ENCODE results near the gene EVL. TPM values are rescaled to one million over a fixed set of nuclear protein-coding genes. Genes with fewer than 3 reads are reported as not detected.
A peak's percentile ranks its signal among the peaks of the same experiment; 100 is the strongest.

EVL gene
- total and polyA plus RNA-seq, 10 of the 15 experiments (the other 5 are each of a cell fraction or from before 2014, with no cell fraction given) = 11.9 to 341 (median 89.8) TPM

GRCh38 chr14:100192672-100193416 lies 127.6 kb downstream of the EVL start (continued):
- peak; percentile 80; the same call in 1 of the 2 replicates for TF ChIP-seq ZNF207 (IDR thresholded peaks at IDR 0.05; ENCODE audit: borderline replicate concordance)
- no peak for TF ChIP-seq BRCA1 (IDR thresholded peaks at IDR 0.05; ENCODE audit: low read depth, low read length)
- TF ChIP-seq, protein P1, sequence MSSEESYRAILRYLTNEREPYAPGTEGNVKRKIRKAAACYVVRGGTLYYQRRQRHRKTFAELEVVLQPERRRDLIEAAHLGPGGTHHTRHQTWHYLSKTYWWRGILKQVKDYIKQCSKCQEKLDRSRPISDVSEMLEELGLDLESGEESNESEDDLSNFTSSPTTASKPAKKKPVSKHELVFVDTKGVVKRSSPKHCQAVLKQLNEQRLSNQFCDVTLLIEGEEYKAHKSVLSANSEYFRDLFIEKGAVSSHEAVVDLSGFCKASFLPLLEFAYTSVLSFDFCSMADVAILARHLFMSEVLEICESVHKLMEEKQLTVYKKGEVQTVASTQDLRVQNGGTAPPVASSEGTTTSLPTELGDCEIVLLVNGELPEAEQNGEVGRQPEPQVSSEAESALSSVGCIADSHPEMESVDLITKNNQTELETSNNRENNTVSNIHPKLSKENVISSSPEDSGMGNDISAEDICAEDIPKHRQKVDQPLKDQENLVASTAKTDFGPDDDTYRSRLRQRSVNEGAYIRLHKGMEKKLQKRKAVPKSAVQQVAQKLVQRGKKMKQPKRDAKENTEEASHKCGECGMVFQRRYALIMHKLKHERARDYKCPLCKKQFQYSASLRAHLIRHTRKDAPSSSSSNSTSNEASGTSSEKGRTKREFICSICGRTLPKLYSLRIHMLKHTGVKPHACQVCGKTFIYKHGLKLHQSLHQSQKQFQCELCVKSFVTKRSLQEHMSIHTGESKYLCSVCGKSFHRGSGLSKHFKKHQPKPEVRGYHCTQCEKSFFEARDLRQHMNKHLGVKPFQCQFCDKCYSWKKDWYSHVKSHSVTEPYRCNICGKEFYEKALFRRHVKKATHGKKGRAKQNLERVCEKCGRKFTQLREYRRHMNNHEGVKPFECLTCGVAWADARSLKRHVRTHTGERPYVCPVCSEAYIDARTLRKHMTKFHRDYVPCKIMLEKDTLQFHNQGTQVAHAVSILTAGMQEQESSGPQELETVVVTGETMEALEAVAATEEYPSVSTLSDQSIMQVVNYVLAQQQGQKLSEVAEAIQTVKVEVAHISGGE (CRISPR knock-in tag; IDR thresholded peaks at IDR 0.05) = no peak
- peak; percentile 93 for TF ChIP-seq SMARCA5 (IDR thresholded peaks at IDR 0.05)
- TF ChIP-seq, protein P2, sequence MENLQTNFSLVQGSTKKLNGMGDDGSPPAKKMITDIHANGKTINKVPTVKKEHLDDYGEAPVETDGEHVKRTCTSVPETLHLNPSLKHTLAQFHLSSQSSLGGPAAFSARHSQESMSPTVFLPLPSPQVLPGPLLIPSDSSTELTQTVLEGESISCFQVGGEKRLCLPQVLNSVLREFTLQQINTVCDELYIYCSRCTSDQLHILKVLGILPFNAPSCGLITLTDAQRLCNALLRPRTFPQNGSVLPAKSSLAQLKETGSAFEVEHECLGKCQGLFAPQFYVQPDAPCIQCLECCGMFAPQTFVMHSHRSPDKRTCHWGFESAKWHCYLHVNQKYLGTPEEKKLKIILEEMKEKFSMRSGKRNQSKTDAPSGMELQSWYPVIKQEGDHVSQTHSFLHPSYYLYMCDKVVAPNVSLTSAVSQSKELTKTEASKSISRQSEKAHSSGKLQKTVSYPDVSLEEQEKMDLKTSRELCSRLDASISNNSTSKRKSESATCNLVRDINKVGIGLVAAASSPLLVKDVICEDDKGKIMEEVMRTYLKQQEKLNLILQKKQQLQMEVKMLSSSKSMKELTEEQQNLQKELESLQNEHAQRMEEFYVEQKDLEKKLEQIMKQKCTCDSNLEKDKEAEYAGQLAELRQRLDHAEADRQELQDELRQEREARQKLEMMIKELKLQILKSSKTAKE (IDR thresholded peaks at IDR 0.05; ENCODE audit: low read depth, poor library complexity, severe bottlenecking) = no peak
- TF ChIP-seq MTA3 (IDR thresholded peaks at IDR 0.05; ENCODE audit: borderline replicate concordance, low read length) = no peak
- 0 out of 2 replicates have a peak, but pooled peaks have one; percentile 24 for TF ChIP-seq ZBTB40 (IDR thresholded peaks at IDR 0.05; ENCODE audit: borderline replicate concordance)
- peak; percentile 83; the same call in 1 of the 2 replicates for TF ChIP-seq CHD2 (IDR thresholded peaks at IDR 0.05; ENCODE audit: borderline replicate concordance, low read depth, low read length)
- no peak; the same call in 1 of the 2 replicates for TF ChIP-seq SREBF2 (IDR thresholded peaks at IDR 0.05; ENCODE audit: low read length)
- peak; percentile 65; the same call in 1 of the 2 replicates for TF ChIP-seq MAX (IDR thresholded peaks at IDR 0.05; ENCODE audit: low read depth, low read length)
- peak; percentile 45; the same call in 1 of the 2 replicates for TF ChIP-seq HCFC1 (IDR thresholded peaks at IDR 0.05; ENCODE audit: low read length)
- TF ChIP-seq ZNF274 (IDR thresholded peaks at IDR 0.05; ENCODE audit: insufficient read depth, insufficient read length) = no peak
- peak; percentile 47; the same call in 1 of the 2 replicates for TF ChIP-seq BACH1 (IDR thresholded peaks at IDR 0.05; ENCODE audit: borderline replicate concordance)
- peak; percentile 50; the same call in 1 of the 2 replicates for TF ChIP-seq IRF3 (IDR thresholded peaks at IDR 0.05)
- no peak for TF ChIP-seq EED (IDR thresholded peaks at IDR 0.05; ENCODE audit: low read depth)
- peak; percentile 37; the same call in 1 of the 2 replicates for TF ChIP-seq CREM (IDR thresholded peaks at IDR 0.05; ENCODE audit: low read depth)
- TF ChIP-seq RBBP5 (conservative IDR thresholded peaks at IDR 0.05) = no peak
- TF ChIP-seq ZSCAN29 (IDR thresholded peaks at IDR 0.05) = no peak

Data from GM12878 (cell line).